Panc1 (cell line): ENCODE data around the gene CPM. TPM values are rescaled to one million over a fixed set of nuclear protein-coding genes. Genes with fewer than 3 reads are reported as not detected.

ENCODE experiments used
- ATAC-seq: fragments of 200-7000 bp; cut with Tn5 transposase; 2 replicates; pipeline ENCODE4 v1.9.1; 2020; ENCODE audit warnings: mild to moderate bottlenecking, moderate library complexity
- BruUV-seq: library from RNA; stranded (reverse); fragments of 400-500 nt; replicated peaks from 2 replicates; lab custom pipeline; 2021; lab: Mats Ljungman, UMichigan
- CTCF ChIA-PET: fragments of 300-600 bp; sonication (Branson Sonifier 250); formaldehyde crosslinking; loops from one replicate; lab custom pipeline; 2022; ENCODE audit warnings: antibody characterized with exemption; lab: Charles Lee
- POLR2A ChIA-PET: fragments of 300-600 bp; sonication (Branson Sonifier 250); formaldehyde crosslinking; loops from one replicate; lab custom pipeline; 2022; ENCODE audit warnings: antibody characterized with exemption; lab: Charles Lee
- DNase-seq: peaks from one replicate; pipeline ENCODE4 v3.0.0-alpha.2; 2010; ENCODE audit warnings: low read depth, low spot score
- H3K27ac ChIP-seq: 2 replicates; pipeline ENCODE4 v1.5.1; 2011; ENCODE audit warnings: mild to moderate bottlenecking, low read length, inconsistent platforms
- H3K27me3 ChIP-seq: fragments of 200-500 bp; sonication (Bioruptor generic); 2 replicates; pipeline ENCODE4 v1.6.0; 2014; ENCODE audit warnings: low read length, inconsistent platforms; ENCODE audit not compliant: control insufficient read depth, insufficient read depth
- H3K36me3 ChIP-seq: fragments of 200-500 bp; sonication (Bioruptor generic); 2 replicates; pipeline ENCODE4 v1.5.1; 2014; ENCODE audit warnings: inconsistent platforms, mild to moderate bottlenecking, low read length, moderate library complexity; ENCODE audit not compliant: control insufficient read depth, insufficient read depth
- H3K4me1 ChIP-seq: 2 replicates; pipeline ENCODE4 v1.5.1; 2011; ENCODE audit warnings: inconsistent platforms, mild to moderate bottlenecking, low read length, moderate library complexity; ENCODE audit not compliant: control insufficient read depth, insufficient read depth
- H3K4me3 ChIP-seq, 2 experiments: 2 replicates each; pipeline ENCODE4 v1.5.1; 2011 to 2012; ENCODE audit warnings: low read depth in 2 of 2, low read length in 2 of 2, mild to moderate bottlenecking in 2 of 2, inconsistent platforms in 1 of 2, moderate library complexity in 1 of 2
- H3K9me3 ChIP-seq: fragments of 200-500 bp; sonication (Bioruptor generic); 2 replicates; pipeline ENCODE4 v1.5.1; 2014; ENCODE audit warnings: low read depth, mild to moderate bottlenecking, inconsistent platforms, low read length, moderate library complexity; ENCODE audit not compliant: control insufficient read depth, insufficient read depth
- POLR2AphosphoS5 ChIP-seq: IDR thresholded peaks from 2 replicates; pipeline ENCODE4 v1.6.1; 2012; ENCODE audit warnings: mild to moderate bottlenecking, low read depth, low read length, moderate library complexity
- SIN3A ChIP-seq: IDR thresholded peaks from 2 replicates; pipeline ENCODE4 v1.6.1; 2012; ENCODE audit warnings: low read depth, mild to moderate bottlenecking, low read length, moderate library complexity, borderline replicate concordance; ENCODE audit not compliant: insufficient read depth
- TCF7L2 ChIP-seq: IDR thresholded peaks from 2 replicates; pipeline ENCODE4 v1.6.1; 2011; ENCODE audit warnings: mild to moderate bottlenecking, low read depth, low read length, inconsistent platforms
- in situ Hi-C: cut with HindIII; loops from 2 replicates; pipeline ENCODE4 v1.10.0; 2016; ENCODE audit warnings: low sequenced_read_pairs, low pct_unique_long_range_greater_than_20kb
- intact Hi-C: fragments of 100-400 bp; cut with micrococcal nuclease; formaldehyde crosslinking; loops from one replicate; pipeline ENCODE4 v1.10.0; 2022; ENCODE audit not compliant: unreplicated experiment
- total RNA-seq: library from RNA; stranded (reverse); gene quantifications from one replicate; pipeline ENCODE4 v1.2.1, GENCODE V29; 2021; ENCODE audit not compliant: unreplicated experiment
- TF ChIP-seq, protein P1 (sequence below): fragments of 450-650 bp; IDR thresholded peaks from 2 replicates; pipeline ENCODE4 v1.5.1; 2017; ENCODE audit warnings: mild to moderate bottlenecking
- TF ChIP-seq, protein P2 (sequence below), 2 experiments: IDR thresholded peaks; 2 replicates each; pipeline ENCODE4 v1.6.1; 2011 to 2012; ENCODE audit warnings: low read depth in 2 of 2, control low read depth in 1 of 2, low read length in 1 of 2, mild to moderate bottlenecking in 1 of 2, moderate library complexity in 1 of 2; ENCODE audit not compliant: insufficient read depth in 1 of 2

The CPM gene
- total RNA-seq, 1 experiment from 2014 or later = 11.2 TPM

- TF ChIP-seq POLR2AphosphoS5 (no peak), TCF7L2 (no peak), SIN3A (no peak)
- TF ChIP-seq, protein P1, sequence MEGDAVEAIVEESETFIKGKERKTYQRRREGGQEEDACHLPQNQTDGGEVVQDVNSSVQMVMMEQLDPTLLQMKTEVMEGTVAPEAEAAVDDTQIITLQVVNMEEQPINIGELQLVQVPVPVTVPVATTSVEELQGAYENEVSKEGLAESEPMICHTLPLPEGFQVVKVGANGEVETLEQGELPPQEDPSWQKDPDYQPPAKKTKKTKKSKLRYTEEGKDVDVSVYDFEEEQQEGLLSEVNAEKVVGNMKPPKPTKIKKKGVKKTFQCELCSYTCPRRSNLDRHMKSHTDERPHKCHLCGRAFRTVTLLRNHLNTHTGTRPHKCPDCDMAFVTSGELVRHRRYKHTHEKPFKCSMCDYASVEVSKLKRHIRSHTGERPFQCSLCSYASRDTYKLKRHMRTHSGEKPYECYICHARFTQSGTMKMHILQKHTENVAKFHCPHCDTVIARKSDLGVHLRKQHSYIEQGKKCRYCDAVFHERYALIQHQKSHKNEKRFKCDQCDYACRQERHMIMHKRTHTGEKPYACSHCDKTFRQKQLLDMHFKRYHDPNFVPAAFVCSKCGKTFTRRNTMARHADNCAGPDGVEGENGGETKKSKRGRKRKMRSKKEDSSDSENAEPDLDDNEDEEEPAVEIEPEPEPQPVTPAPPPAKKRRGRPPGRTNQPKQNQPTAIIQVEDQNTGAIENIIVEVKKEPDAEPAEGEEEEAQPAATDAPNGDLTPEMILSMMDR = no peak
- TF ChIP-seq, protein P2, sequence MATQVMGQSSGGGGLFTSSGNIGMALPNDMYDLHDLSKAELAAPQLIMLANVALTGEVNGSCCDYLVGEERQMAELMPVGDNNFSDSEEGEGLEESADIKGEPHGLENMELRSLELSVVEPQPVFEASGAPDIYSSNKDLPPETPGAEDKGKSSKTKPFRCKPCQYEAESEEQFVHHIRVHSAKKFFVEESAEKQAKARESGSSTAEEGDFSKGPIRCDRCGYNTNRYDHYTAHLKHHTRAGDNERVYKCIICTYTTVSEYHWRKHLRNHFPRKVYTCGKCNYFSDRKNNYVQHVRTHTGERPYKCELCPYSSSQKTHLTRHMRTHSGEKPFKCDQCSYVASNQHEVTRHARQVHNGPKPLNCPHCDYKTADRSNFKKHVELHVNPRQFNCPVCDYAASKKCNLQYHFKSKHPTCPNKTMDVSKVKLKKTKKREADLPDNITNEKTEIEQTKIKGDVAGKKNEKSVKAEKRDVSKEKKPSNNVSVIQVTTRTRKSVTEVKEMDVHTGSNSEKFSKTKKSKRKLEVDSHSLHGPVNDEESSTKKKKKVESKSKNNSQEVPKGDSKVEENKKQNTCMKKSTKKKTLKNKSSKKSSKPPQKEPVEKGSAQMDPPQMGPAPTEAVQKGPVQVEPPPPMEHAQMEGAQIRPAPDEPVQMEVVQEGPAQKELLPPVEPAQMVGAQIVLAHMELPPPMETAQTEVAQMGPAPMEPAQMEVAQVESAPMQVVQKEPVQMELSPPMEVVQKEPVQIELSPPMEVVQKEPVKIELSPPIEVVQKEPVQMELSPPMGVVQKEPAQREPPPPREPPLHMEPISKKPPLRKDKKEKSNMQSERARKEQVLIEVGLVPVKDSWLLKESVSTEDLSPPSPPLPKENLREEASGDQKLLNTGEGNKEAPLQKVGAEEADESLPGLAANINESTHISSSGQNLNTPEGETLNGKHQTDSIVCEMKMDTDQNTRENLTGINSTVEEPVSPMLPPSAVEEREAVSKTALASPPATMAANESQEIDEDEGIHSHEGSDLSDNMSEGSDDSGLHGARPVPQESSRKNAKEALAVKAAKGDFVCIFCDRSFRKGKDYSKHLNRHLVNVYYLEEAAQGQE (IDR thresholded peaks at IDR 0.05; ENCODE audit: insufficient read depth in 1 of 2, low read depth in 2 of 2, low read length in 1 of 2) = no peak
- BruUV-seq = no TSS peak
- no peaks in the 10 kb centered on the region for H3K4me1 ChIP-seq
- no peaks in the 10 kb centered on the region for H3K27me3 ChIP-seq
- intact Hi-C loops (no loop called here), in situ Hi-C loops (no loop called here)
- H3K27ac ChIP-seq = no peak overlapping the region
- peaks cover 27% of the 10 kb centered on the region for H3K36me3 ChIP-seq
- CTCF ChIA-PET = interaction anchor here (0.6 kb wide), 1 partner anchor 20 kb away, joined by 4 read pairs; no protein-coding TSS in a partner anchor
- no peak overlapping the region for H3K4me3 ChIP-seq
- no peak for ATAC-seq
- no peak for DNase-seq
- POLR2A ChIA-PET = interaction anchor here (0.6 to 0.7 kb wide), 2 partner anchors 27 to 34 kb away, joined by 3 to 7 read pairs; no protein-coding TSS in a partner anchor
- H3K9me3 ChIP-seq = no peaks in the 10 kb centered on the region
These were observed 90.0 kb downstream of the CPM start for GRCh38 chr12:68842784-68843567.

DNA sequence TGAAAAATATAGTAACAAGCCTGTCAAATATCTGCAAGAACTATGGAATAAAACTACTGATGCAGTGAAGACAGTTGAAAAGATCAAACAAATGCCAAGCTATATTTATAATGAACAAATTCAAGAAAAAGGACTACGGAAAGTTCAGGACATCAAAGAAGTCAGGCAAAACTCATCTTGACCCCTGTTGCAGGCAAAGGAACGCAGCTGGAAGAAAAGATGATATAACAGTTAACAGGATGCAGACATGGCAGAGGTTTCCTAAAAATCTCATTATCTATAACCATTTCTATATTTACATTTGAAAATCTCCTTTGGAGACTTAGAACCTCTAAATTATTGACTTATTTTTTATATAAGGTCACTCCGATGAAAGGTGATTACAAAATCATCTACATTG lies 90.8 kb downstream of the CPM start:
- Histone ChIP-seq H3K4me3 (no peak overlapping the region), H3K9me3 (no peaks in the 10 kb centered on the region), H3K27ac (no peak overlapping the region), H3K36me3 (peaks cover 35% of the 10 kb centered on the region), H3K27me3 (no peaks in the 10 kb centered on the region), H3K4me1 (no peaks in the 10 kb centered on the region)
- DNase-seq (no peak), ATAC-seq (no peak)
- CTCF ChIA-PET = interaction anchor here (0.6 kb wide), 1 partner anchor 20 kb away, joined by 4 read pairs; no protein-coding TSS in a partner anchor
- POLR2A ChIA-PET = no interaction called here
- no TSS peak for BruUV-seq
- intact Hi-C loops = no loop called here
- in situ Hi-C loops = no loop called here
- TF ChIP-seq, protein P1 = no peak
- TF ChIP-seq SIN3A (no peak), POLR2AphosphoS5 (no peak), TCF7L2 (no peak)
- TF ChIP-seq, protein P2 (IDR thresholded peaks at IDR 0.05; ENCODE audit: insufficient read depth in 1 of 2, low read depth in 2 of 2, low read length in 1 of 2) = no peak
